Melanocyte of skin (primary cell): Measurements from ENCODE around the gene ENO4. TPM values are rescaled to one million over a fixed set of nuclear protein-coding genes. Genes with fewer than 3 reads are reported as not detected.

Experiments used
- total RNA-seq, 2 donors: library from RNA; depleted of rRNA; stranded (reverse); fragments of >200 nt; gene quantifications; 2 replicates each; pipeline ENCODE4 v1.2.3, GENCODE V29; 2012

Gene ENO4
- total RNA-seq = under 1 TPM; 0.33 to 0.69 TPM

GRCh38 chr10:116849248-116850057 is at the start of gene ENO4:
Gene ENO4 (plus strand): TSS chr10:116849499. CDS start chr10:116849567, 68 bp downstream.

Other genes starting within 250 kb of the ENO4 start
- gene PNLIPRP2, start 228.5 kb upstream of the ENO4 start, total RNA-seq = not detected
- gene HSPA12A, start 106.9 kb upstream of the ENO4 start, total RNA-seq = 10 to 100 TPM; 24.4 to 24.6 TPM
- gene SHTN1, start 155.7 kb downstream of the ENO4 start, total RNA-seq = 100 to 1,000 TPM; 182 to 208 TPM